NCI-H82 treated with DMSO at 0.1 percent for 48 hours (cell line): Measurements from ENCODE around the gene MAP9.
A peak's percentile ranks its signal among the peaks of the same experiment; 100 is the strongest.
"Not testable (repeated sequence)": the region's sequence is repeated elsewhere in the genome, so short reads cannot be mapped to it uniquely, and the experiment has no call there.

Source experiments
- DNase-seq: peaks from one replicate; lab custom pipeline; 2025; ENCODE audit not compliant: unreplicated experiment; lab: John Stamatoyannopoulos, UW

The MAP9 gene

DNA sequence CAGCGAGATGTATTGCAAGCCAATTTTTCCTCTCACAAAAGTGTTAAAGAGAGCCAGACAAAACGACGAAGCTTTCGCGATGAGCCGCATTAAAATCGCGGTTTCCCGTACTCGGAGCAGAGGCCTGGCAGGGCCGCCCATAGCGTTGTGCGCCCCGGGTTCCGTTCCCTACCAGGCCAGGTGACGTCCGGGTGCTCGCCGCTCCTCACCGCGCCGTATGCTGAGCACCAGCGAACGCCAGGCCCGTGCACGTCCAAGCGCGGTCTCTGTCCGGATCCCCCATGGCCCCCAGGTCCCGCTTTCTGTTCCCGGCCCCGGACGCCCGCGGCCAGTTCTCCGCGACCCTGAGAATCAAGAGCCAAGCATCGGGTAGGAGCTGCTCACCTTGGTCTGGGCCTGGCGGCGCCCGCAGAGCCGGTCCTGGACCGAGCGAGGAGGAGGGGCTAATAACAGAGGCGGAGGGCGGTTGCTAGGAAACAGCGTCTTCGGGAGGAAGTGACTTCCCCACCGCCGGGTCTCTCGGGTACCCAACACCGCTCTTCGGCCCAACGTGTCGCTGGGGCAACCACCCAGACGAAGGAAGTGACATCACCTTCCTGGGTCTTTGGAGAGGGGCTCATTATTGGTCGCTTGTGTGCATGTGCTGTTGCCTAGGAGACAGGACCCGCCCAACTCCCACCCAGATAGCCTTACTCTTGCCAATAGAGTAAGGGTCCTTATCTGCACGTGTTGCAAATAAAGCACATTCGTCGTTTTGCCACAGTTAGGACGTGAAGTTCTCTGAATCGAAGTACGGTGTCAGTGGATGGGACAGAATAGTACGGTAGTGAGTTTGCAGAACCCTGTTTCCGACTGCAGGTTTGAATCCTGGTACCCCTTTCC, at the start of gene MAP9:
MAP9 (minus strand) TSS at position 579 of the 882 bp plus-strand sequence. CDS start 1,115 bp downstream, outside the sequence.
- DNase-seq, result peak; percentile 92

DNA sequence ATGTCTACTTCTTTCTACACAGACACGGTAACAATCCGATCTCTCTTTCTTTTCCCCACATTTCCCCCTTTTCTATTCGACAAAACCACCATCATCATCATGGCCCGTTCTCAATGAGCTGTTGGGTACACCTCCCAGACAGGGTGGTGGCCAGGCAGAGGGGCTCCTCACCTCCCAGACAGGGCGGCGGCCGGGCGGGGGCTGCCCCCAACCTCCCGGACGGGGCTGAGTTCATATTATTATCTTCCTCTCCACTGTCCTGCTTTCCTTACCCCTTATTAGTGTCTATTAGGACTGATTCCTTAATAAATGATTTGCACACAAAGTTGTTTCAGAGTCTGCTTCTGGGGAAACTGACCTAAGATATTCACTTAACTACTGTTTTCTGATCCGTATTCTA, 48.0 kb upstream of the MAP9 start:
- DNase-seq, result not testable (repeated sequence)

DNA sequence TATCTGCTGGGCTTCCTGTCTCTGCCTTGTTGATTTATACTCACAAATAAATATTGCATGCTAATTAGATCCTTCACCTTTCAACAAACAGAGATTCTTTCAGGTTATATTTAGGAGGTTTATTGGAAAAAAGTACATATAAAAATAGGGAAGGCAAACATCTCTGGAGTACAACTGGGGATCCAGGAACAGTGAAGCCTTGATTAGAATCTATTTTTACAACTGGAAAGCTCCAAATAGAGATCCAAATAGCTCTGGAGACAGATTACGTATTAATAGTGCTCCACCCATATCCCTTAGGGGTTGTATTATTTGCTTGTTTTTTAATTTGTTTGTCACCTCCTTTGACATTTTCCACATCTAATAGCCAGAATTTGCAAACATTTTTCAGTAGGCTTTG, 46.9 kb upstream of the MAP9 start:
- DNase-seq, result no peak

DNA sequence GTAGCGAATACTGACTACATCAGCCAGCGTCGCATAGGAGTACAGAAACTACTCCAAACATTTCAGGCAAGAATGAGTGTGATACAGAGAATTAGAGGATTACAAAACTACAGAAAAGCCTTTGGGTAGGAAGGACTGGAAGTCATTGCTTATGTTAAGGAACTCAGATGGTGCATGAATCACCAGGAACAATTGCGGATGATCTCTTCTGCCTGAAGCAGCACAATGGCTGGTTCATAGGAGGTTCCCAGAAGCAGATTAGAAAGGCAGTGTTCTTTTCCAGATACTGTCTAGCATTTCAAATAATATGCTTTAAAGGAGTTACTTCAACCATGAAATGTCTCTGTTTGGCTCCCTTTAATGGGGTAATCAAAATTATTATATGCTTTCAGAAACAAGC, 42.5 kb upstream of the MAP9 start:
- no peak for DNase-seq

DNA sequence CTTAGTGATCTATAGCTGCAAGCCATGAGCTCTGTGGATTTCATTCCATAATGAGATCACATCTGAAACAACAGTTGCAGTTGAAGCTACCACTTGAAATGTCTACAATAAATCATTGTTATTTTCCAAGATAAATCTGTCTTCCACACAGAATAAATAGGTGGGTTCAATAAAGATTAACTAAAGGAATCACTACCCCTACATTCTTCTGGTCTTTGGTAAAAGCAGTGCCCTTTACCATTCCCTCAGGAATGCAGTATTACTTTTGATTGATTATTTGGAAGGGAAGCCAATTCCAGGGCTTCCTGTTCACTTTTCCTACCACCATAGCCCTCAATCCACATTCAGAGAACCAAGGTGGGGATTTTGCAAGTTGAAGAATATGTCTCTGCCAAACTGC, 38.9 kb upstream of the MAP9 start:
- DNase-seq, result no peak

DNA sequence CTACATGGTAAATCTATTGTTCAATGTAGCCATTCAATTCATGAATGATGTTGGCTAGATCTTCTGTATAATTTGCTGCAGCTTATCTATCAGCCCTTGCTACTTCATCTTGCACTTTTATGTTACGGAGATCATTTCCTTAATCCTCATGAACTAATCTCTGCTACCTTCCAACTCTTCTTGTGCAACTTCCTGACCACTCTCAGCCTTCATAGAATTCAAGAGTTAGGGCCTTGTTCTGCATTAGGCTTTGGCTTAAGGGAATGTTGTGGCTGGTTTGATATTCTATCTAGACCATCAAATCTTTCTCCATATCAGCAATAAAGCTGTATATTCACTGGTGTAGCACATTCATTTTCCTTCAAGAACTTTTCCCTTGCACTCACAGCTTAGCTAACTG, 36.7 kb upstream of the MAP9 start:
- DNase-seq, result no peak

DNA sequence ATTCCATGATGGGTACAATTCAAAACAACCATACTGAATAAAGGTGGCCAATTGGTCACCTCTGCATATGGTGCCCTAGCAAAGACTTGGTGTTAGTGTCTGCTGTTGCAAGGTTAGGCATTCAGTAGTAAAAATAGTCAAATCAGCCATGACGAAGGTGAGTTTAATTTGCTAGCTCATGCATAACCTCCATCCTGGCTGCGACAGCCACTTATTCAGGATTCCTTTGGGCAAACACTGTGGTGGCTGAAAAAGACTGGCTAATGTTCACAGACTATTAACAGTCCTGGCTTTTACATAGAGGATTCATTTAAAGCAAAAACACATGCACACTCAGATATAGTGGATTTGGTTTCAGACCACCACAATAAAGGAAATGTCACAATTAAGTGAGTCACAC, 34.8 kb upstream of the MAP9 start:
- no peak for DNase-seq

DNA sequence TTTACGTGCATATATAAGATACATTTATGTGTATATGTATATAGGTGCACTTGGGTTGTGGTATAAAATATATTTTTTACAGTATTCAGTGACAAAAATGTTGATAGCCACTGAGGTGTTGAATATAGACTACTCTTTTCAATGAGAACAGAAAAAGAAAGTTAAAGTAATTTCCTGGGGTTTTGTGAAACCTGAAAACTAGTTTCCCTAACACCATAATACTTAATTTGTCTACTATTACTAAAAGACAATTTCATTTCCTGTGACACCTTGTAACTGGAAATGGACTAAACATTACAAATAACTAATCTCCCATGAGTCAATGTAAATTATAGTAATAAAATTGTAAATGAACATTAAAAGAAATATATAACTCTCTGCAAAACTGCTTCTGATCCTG, 32.0 kb upstream of the MAP9 start:
- DNase-seq, result no peak

DNA sequence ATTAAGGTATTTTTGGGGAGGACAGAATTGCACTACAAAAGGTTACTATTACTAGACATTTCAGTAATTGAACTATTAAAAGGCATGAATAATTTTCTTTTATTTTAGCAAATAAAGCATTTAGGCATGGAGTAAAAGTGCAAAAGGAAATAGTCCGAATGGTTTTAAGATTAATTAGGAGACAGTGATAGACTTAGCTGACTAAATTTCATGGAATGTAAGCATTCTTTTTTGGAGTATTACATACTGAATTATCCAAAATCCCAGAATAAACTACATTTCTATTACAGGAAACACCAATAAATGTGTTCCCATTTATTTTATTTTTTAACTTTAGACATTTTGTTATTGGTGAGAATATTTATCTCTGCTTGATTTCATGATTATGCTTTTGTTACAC, 30.7 kb upstream of the MAP9 start:
- no peak for DNase-seq

DNA sequence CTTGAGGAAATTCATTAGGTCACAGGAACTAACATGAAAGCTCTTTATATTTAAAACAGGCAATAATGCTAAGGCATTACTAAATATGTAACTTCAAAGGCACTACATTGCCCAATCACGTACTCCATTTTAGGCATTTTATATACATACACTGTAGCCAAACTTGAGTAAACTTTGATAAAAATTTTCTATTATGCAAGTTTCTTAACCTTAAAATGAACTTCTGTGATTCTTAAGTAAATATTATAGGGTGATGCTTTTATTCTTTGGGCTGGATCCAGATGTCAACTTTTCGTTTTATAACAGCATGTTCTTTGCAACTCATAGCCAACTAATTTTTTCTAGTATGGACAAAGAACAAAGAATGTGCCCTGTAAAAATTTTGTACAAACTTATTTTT, 28.3 kb upstream of the MAP9 start:
- DNase-seq, result no peak

DNA sequence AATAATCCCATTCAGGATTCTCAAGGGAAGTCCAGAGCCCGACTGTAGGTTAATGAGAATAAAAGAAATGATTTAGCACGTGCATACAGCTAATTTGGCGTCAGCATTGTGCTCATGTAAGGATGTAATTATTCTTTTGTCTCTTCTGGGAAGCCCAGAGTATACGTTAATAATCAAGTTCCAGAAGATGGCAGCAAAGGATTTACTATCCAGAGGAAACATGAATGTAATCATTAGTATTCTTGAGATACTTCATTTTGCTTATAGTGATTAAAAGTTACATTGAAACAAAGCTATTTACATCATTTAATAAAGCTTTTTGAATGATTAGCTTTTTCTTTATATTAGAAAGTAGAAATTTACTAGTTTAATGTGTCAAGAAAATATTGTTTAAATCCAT, 27.1 kb upstream of the MAP9 start:
- peak; percentile 7 for DNase-seq

DNA sequence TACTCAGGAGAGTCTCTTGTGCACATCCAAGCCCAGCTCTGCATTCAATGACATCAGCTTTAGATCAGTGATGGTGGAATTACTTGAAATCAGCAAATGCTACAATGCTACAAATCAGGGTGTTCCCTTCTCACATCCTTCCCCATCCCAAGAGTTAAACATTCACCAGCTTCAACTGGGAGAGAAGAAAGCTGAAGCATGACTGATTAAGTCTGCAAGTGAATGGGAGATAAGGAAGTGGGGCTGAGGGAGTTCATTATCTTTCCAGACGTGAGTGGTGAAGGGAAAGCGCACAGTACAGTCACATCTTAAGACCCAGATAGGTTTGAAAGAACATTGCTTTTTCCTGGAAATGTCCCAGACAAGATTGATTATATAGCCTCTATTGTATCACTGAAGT, 26.2 kb upstream of the MAP9 start:
- no peak for DNase-seq

DNA sequence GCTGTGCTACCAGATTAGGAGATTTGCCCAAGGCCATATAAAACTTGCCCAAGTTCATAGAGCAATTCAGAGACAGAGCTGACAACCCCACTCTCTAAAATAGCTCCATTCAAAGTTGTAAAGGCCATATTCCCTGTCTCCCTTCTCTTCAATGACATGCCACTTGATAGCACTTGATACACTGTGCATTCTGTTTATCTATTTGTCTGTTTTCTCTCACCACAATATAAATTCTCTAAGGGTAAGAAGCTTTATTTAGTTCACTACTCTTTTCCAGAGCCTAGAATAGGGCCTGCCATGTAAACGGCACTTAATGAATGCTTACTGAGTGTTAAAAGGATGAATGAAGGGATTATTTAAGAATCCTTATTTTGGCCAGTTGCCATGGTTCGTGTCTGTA, 24.1 kb upstream of the MAP9 start:
- DNase-seq, result peak; percentile 17

DNA sequence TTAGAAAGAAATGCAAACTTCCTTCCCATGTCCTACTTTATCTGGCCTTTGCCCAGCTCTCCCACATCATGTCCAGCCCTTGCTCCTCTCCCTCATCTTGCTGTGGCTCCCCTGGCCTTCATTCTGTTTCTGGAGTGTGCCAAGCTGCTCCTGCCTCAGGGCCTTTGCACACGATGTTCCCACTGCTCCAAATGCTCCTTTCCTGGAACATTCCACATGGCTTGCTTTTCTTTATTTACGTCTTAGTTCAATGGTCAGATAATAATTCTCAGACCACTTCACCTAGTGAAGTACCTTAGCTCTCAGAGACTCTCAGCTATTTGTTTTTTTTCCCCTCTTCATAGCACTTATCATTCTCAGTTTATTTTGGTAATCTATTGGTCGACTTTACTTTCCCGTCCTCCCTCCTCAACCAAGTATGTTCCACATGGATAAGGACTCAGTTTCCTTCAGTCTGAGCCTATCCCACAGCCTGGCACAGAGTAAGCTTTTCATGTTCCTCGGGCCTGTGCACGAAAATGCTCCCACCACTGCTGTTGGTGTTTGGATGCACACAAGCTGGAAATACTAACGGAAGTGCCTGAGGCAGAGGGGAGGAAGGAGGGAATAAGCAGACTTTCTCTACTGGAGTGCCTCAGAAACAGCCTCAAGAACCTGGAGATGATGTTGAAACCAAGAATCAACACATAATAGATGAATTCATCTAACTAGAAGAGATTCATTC, 23.4 kb upstream of the MAP9 start:
- no peak for DNase-seq

DNA sequence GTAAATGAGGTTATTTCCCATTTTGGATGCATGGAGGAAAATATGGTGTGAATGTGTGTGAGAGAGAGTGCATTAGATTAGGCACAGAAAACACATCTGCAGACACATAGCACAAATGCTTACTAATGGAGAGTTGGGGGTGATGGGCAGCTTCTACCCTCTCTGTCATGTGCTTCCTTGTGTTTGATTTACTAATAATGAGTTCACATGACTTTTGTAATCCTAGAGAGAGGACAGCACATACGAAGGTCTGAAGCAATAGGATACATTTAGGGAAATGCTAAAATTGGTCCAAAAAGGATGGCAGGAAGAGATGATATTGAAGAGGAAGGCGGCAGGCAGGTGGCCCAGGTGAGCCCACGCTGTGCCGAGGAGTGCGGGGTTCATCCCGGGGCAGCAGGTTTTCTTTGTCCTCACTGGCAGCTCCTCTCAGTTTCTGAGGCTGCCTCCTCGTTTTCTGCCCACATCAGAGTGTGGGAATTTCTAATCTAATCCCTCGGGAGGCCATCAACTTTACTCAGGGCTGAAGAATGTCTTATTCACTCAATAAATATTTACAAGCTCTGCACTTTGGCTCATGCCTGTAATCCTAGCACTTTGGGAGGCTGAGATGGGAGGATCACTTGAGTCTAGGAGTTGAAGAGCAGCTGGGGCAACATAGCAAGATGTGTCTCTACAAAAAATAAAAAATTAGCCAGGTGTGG, 15.9 kb upstream of the MAP9 start:
- no peak for DNase-seq

DNA sequence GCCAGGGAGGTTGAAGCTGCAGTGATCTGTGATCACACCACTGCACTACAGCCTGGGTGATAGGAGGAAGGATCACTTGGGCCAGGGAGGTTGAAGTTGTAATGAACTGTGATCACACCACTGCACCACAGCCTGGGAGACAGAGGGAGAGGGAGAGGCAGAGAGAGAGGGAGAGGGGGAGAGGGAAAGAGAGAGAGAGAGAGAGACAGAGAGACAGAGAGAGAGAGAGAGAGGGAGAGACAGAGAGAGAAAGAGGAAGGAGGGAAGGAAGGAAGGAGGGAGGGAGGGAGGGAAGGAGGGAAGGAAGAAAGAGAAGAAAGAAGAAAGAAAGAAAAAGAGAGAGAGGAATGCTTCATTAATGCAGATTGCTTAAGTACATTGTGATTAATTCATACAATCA, 15.2 kb upstream of the MAP9 start:
- no peak for DNase-seq

DNA sequence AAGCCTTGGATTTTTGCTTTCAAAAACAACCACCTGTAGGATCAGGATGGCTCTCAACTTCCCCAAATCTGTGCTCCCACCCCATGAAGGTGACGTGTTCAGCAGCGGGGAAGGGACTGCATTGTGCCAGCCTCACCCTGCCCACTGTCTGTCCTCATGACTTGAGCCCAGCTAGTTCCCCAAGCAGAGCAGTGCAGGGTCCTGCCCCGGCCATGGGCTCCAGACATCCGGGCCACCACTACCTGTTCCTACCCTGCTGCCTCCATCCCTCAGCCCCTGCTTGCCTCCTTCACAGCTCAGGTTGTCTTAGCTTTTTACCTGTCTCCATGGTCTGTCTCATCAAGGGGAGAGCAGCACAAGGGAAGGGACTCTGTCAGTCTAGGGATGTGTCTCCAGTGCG, 11.4 kb upstream of the MAP9 start:
- no peak for DNase-seq

DNA sequence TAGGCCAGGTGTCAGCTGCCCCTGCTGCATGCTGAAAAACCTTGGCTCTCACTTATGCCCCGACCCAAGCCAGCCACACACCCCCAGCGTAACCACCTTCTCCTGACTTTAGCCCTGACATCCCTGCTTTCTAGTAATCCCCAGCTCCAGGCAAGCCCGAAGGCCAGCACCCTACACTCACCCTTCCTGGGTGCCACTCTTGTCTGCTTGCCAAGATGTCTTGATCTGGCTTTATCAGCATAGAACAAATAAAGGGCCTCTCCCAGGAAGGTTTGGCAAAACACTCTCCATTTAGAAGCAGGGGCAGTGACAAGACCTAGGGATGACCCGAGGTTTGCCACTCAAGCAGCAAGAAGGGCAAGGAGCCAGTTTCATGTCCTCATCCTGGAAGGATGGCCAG, 6.8 kb upstream of the MAP9 start:
- DNase-seq, result no peak

DNA sequence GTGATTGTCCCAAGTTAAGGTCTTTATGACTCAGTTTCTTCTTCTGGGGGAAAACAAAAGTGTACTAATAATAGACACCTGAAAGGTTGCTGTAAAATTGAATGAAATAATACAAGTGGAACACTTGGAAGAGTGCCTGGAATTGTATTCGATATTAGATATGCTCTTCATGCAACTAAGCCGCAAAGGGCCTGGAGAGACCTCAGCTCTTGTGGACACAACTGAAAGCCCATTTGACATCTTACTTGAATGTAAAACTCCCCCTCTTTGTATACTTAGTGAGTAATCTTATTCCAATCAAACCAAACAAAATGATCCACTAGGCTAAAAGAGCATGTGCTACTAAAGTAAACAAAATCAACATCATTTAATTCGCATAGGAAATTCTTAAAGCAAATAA, 511 bp upstream of the MAP9 start:
- DNase-seq, result no peak

DNA sequence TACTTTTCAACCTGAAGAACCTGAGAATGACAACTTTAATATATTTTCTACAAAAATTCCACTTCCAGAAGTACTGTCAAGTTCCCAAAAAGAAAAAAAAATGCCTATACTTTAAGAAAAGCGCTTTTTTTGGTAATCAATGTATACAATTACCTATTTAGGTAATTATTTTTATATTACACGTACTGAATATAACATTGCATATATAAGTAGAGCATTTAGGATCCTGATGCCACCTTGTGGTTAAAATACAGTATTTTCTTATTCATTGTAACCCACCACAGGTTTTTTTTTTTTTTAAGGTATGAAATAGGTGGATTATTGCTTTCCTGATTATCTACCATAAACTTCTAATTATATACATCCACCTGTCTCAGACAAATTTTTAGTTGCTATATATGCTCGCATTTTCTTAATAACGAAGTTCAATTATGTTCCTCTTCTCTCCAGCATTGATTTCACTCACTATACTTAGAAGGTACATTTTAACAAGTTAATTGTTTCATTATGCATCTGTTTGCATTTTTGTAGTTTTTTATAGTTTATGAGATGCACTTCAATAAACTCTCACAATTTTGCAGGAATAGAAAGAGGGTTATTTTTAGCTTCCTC, 5.2 kb downstream of the MAP9 start:
- no peak for DNase-seq

DNA sequence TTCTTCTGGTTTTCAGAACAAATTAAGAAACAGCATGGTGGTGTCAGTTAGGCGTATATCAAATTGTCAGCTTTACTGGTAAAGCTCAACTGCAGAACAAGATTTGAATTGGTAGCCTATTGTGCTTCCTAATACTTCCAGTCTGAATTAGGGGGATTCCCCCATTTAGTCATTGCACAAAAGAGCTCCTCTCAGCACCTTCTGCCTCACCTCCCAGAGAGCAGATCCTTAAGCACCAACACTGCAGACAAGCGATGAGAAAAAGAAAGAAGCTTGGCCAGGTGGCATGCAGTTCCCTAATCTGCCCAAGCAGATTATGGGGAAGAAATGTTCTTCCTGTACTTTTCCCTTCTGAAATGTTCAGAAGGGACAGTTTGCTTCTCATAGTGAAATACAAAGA, 9.2 kb downstream of the MAP9 start:
- peak; percentile 5 for DNase-seq
